GM19240 (cell line): ENCODE results near the gene MTMR10.
A peak's percentile ranks its signal among the peaks of the same experiment; 100 is the strongest.

Experiments used
- DNase-seq: peaks from one replicate; pipeline ENCODE4 v3.0.0; 2011; ENCODE audit warnings: low spot score; ENCODE audit not compliant: insufficient read length

MTMR10 gene

DNA sequence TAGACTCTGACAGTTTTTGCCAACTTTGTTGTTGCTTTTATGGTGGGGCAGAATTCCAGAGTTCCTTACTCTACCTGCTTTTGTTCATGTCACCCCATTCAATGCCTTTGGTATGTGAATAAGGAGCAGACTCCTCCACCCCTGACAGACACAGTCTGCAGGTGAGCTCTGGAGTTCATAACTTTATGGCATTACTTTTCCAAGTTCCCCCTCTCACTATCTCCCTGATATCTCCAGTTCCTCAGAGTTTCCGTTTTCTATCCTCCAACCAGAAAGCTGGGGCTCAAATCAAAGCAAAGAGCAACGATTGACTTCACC lies 23.1 kb upstream of the MTMR10 start:
- DNase-seq: no peak

DNA sequence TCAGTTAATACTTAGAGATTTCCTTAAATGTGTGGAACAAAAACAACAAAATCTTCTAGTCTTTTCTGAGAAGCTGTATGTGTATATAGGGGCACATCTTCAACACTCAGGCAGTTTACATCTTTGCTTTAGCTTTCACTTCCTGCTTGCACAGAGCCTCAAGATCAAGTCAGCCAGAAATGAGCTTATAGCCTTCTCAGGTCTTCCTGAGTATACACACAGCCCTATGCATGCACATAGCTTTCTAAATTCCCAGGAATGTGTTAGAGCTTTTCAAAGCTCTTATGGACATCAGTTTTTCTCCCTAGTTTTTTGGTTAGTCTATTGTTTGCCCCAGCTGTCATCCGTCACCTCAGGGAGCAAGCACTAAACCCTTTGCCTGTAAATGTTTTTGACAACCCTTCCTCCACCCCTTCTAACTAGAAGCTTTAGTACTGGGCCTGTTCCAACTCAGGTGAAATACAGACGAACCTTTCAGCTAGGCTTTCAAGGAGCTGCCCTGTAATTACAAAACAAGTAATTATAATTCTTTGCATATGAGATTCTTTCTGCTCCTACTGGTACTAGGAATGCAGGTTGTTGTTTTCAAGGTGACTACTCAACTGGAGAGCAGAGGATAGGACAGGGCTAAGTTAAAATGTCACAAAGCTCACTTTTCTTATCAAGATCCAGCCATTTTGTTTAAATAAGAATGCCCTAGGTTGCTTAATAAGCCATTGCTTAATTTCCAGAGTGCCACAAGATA lies 22.6 kb upstream of the MTMR10 start:
- peak; percentile 14 for DNase-seq

GRCh38 chr15:31012455-31012854 lies 21.0 kb upstream of the MTMR10 start:
- no peak for DNase-seq

- no peak for DNase-seq
Observed at GRCh38 chr15:31010036-31010435, 18.6 kb upstream of the MTMR10 start.

- no peak for DNase-seq
Observed at GRCh38 chr15:31005660-31006059, 14.2 kb upstream of the MTMR10 start.

DNA sequence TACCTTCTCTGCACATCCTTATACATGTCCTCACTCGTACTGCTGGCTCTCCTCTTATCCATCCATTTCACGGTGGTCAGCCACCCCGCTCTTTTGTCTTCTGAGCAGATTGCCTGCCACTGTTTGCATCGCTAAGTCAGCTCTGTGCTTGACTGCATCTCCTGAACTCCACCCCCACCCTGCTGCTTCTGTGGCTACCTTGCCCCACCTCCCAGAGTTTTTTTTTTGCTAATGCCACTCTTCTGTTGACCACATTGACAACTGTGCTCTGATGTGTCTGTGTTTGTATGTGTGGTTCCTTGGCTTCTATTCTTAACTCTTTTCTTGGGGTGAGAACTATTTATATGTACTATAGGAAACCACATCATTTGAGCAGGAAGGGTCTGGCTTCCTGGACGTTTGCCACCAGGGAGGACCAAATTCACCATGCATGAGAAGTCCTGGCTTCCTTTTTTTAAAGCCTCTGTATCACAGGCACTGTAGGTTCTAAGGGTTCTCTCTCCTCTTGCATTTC lies 12.8 kb upstream of the MTMR10 start:
- DNase-seq: peak; percentile 45

DNA sequence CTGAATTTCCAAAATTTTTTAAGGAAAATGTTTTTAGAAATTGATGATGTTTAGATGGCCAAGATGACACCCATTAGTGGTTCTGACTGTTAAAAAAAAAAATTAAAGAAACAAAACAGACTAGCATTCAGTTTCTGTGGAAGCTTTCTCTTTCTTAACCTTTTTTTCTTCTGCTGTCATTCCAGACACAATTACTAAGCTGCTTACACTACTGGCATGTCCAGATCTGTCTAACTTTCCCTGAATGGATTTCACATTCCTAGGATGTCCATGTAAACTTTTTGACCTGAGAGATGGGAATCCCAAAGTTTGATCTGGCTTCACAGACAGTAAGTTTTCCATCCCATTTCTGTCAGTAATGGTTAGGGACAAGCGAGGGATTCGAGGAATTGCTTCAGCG lies 10.3 kb upstream of the MTMR10 start:
- DNase-seq: no peak

- DNase-seq: no peak
Observed at GRCh38 chr15:30999729-31000128, 8.3 kb upstream of the MTMR10 start.

GRCh38 chr15:30997270-30997669 lies 5.8 kb upstream of the MTMR10 start:
- DNase-seq: no peak

DNA sequence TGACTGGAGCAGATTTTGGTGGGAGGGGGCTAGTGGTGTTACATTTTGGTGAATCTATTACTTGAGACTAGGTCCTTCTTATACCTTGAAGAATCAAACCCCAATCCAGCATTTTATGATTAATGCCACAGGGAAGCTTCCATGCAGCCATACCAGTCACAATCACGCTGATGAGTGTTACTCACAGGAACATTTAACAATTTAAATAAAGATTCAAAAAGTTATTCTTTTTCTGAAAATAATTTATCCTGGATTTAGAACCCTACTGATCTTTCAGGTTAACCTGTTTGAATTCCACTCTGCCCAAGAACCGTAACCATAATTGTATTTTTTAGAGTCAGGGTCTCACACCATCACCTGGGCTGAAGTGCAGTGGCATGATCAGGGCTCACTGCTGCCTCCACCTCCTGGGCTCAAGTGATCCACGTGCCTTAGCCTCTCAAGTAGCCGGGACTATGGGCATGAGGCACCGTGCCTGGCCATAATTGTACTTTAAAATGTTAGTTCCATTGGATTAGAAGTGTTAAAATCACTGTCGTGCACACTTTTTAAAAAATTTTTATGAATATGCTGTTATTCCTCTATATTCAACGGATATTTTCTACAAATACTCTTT lies 929 bp upstream of the MTMR10 start:
- no peak for DNase-seq

DNA sequence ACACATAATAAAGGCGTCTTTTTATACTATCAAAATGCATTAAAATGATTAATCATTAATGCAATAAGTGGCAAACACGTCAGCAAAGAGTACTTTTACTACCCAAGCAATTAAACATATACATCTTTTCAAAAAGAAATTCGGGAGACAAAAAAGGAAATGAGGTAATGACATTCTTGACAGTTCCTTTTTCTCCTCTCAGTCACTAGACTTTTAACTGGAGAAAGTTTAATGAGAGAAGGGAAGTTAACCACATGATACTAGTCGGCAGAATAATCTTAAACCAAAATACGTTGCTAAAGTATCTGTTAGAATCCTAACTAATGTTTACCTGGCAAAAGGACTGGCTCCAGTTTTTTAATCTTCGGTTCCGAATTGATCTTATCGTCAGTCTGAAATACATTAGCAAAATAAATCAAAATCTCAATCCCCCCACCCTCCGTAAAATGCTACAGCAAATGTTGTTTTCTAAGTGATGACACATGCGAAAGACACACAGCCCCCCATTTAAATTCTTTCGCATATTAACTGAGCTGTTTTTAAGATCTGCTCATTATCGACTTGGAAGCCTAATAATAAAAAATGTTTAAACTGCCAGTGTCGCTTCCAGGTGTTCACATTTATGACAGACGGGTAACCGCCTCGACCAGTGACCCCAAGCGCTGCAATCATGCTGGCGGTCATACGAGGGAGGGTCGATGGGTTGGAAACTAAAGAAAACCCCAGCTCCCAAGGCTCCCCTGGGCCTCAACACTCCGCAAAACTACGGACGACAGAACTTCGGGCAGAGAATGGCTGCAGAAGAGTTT lies 778 bp downstream of the MTMR10 start:
- DNase-seq: no peak

GRCh38 chr15:30990036-30990435 lies 1.4 kb downstream of the MTMR10 start:
- DNase-seq: no peak

DNA sequence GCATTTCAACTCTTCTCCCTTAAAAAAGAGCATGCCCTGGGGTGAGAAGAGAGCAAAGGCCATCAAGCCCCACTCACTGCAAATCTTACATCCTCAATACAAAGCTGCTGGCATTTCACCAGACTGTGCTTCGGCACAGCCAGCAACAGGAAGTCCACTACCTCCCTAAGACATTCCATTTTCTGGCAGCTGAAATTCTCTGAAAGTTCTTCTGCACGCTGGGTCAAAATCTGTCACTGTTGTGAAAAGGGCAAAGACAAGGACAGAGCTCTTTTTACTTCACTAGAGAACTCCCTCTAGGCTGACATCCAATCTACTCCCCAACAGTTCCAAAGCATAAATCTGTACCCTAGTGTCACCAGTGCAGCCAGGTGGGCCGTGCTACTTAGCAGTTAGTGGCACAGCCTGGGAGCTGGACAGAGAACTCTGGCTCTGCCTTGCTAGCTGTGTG lies 6.3 kb downstream of the MTMR10 start:
- DNase-seq: no peak

- DNase-seq: no peak
Observed at GRCh38 chr15:30984542-30984941, 6.9 kb downstream of the MTMR10 start.

DNA sequence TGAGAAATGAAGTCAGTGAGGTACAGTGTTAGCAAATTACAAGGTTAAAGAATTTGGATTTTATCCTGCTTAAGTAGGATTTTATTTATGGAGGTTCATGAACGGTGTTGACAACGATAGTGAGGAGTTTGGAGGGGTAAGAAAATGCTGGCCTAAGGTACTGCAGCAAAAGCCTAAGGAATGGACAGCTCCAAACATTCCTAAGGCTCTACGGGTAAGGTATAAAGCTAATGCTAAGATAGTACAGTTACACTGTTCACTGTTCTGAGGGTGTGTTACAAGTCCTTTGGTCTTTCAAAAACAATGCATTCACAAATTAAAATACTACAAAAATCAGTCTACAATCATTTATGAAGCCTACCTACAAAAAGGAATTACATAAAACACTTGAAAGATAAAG lies 7.3 kb downstream of the MTMR10 start:
- DNase-seq: no peak

DNA sequence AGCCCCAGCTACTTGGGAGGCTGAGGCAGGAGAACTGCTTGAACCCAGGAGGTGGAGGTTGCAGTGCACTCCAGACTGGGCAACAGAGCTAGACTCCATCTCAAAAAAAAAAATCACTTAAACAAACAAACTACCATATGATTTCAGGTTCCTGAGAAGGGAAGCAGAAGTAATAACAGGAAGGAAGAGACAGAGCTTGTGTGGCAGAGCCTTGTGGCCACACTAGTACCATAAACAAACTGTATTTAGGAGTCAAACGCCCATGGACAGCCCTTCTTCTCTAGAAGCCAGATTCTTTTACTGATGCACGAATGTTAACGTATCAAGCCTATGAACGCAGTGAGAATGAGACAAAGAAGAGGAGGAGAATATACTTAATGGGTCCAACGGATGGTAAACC lies 12.0 kb downstream of the MTMR10 start:
- no peak for DNase-seq

DNA sequence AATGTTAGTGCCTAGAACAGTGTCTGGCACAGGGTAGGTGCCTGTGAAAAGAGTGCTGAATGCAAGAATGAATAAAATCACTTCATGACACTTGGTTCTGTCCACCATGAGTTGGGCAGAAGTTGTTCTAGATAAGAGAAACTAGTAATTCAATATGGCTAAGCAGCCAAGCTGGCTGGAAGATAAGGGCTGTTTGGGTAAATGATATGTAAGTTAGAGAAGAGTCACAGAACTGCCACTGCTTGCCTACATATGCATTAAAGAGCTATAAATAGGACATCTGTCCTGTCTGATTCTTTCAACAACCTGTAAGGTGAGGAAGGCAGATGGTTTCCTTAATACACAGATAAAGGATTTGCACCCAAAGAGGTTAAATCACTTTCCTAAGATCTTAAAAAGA lies 13.1 kb downstream of the MTMR10 start:
- no peak for DNase-seq

DNA sequence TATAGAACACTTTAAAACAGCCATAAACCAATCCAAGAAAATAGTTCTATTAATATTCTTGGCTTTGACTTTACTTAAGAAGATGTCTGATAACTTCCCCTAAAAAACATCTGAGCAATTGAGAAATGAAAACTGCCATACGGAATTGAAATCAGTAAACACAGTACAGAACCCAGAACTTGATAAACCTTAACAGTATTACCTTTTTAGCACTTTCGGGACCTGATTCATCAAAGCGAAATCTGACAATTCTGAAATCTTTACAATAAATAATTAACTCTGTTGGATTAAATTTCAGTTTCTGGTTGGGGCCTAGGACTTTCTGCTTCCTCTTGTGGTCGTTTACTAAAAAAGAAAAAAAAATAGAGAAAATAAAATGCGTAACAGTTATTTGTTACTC lies 17.3 kb downstream of the MTMR10 start:
- DNase-seq: no peak

GRCh38 chr15:30973379-30973778 lies 18.0 kb downstream of the MTMR10 start:
- DNase-seq: no peak

- DNase-seq: no peak
Observed at GRCh38 chr15:30969724-30970123, 21.7 kb downstream of the MTMR10 start.

- no peak for DNase-seq
Observed at GRCh38 chr15:30963681-30964080, 27.7 kb downstream of the MTMR10 start.

DNA sequence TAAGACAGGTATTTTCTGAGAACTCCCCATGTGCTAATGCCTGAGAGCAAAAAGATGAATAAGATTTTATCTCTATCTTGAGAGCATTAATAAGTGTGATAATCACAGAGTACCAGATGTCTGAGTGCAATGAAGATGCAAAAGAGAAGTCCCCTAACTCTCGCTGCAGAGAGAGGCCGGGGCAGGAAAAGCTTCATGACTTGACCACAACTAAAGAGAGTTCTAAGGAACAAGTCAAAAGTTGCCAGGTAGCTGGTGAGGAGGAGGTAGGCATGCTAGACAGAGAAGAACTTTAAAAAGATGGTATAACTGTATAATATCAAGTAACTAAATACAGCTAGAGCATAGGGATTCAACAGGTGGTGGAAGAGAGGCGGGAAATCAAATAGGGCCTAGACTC lies 28.8 kb downstream of the MTMR10 start:
- DNase-seq: no peak
